D341Med (cell line): ENCODE results near the gene SPOCK1.
"Not testable (repeated sequence)": the region's sequence is repeated elsewhere in the genome, so short reads cannot be mapped to it uniquely, and the experiment has no call there.

Source experiments
- DNase-seq: peaks from one replicate; pipeline ENCODE4 v3.0.0; 2012; ENCODE audit warnings: low spot score

The SPOCK1 gene

GRCh38 chr5:137498736-137499505, at the start of gene SPOCK1:
TSS of gene SPOCK1 (minus strand) at chr5:137499326.
- DNase-seq: peak; percentile 96

- DNase-seq: no peak
Measured at GRCh38 chr5:137545956-137546355, 46.8 kb upstream of the SPOCK1 start.

GRCh38 chr5:137535449-137535848, 36.3 kb upstream of the SPOCK1 start:
- DNase-seq: not testable (repeated sequence)

GRCh38 chr5:137533963-137534362, 34.8 kb upstream of the SPOCK1 start:
- DNase-seq: no peak

GRCh38 chr5:137531266-137531665, 32.1 kb upstream of the SPOCK1 start:
- DNase-seq: no peak

- no peak for DNase-seq
Measured at GRCh38 chr5:137521246-137521645, 22.1 kb upstream of the SPOCK1 start.

GRCh38 chr5:137516961-137517360, 17.8 kb upstream of the SPOCK1 start:
- no peak for DNase-seq

- DNase-seq: no peak
Measured at GRCh38 chr5:137516251-137516797, 17.2 kb upstream of the SPOCK1 start.

- no peak for DNase-seq
Measured at GRCh38 chr5:137515238-137515637, 16.1 kb upstream of the SPOCK1 start.

GRCh38 chr5:137510671-137511070, 11.5 kb upstream of the SPOCK1 start:
- DNase-seq: no peak

- DNase-seq: no peak
Measured at GRCh38 chr5:137507150-137507549, 8.0 kb upstream of the SPOCK1 start.

- DNase-seq: peak; percentile 47
Measured at GRCh38 chr5:137506296-137506695, 7.2 kb upstream of the SPOCK1 start.

GRCh38 chr5:137504916-137505315, 5.8 kb upstream of the SPOCK1 start:
- DNase-seq: no peak

GRCh38 chr5:137503456-137503855, 4.3 kb upstream of the SPOCK1 start:
- DNase-seq: no peak

GRCh38 chr5:137502632-137503031, 3.5 kb upstream of the SPOCK1 start:
- no peak for DNase-seq

- DNase-seq: no peak
Measured at GRCh38 chr5:137501846-137502406, 2.8 kb upstream of the SPOCK1 start.

GRCh38 chr5:137501226-137501625, 2.1 kb upstream of the SPOCK1 start:
- DNase-seq: no peak

GRCh38 chr5:137500615-137501225, 1.6 kb upstream of the SPOCK1 start:
- no peak for DNase-seq

GRCh38 chr5:137499506-137499847, 351 bp upstream of the SPOCK1 start:
- not testable (repeated sequence) for DNase-seq

GRCh38 chr5:137498301-137498735, 808 bp downstream of the SPOCK1 start:
- DNase-seq: peak; percentile 62

GRCh38 chr5:137497396-137498290, 1.5 kb downstream of the SPOCK1 start:
- peak; percentile 33 for DNase-seq

- no peak for DNase-seq
Measured at GRCh38 chr5:137496919-137497318, 2.2 kb downstream of the SPOCK1 start.
